DMS153 treated with DMSO at 0.1 percent for 48 hours (cell line): ENCODE results near the gene GNB2.
"Not testable (repeated sequence)": the region's sequence is repeated elsewhere in the genome, so short reads cannot be mapped to it uniquely, and the experiment has no call there.

Experiments used
- DNase-seq: peaks from one replicate; lab custom pipeline; 2025; ENCODE audit not compliant: unreplicated experiment; lab: John Stamatoyannopoulos, UW

The GNB2 gene

DNA sequence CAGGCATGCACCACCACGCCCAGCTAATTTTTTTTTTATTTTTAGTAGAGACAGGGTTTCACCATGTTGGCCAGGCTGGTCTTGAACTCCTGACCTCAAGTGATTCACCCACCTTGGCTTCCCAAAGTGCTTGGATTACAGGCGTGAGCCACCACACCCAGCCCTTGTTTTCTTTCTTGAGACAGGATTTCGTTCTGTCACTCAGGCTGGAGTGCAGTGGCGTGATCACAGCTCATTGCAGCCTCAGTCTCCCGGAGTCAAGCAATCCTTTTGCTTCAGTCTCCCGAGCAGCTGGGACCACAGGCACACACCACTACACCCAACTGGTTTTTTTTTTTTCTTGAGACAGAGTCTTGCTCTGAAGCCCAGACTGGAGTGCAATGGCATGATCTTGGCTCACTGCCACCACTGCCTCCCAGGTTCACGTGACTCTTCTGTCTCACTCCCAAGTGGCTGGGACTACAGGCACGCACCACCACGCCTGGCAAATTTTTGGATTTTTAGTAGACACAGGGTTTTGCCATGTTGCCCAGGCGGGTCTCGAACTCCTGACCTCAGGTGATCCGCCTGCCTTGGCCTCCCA, 11.3 kb upstream of the GNB2 start:
- not testable (repeated sequence) for DNase-seq

- no peak for DNase-seq
Observed at GRCh38 chr7:100665168-100665726, 8.3 kb upstream of the GNB2 start.

- DNase-seq: no peak
Observed at GRCh38 chr7:100667331-100668068, 6.0 kb upstream of the GNB2 start.

GRCh38 chr7:100668069-100668449, 5.5 kb upstream of the GNB2 start:
- no peak for DNase-seq

- DNase-seq: not testable (repeated sequence)
Observed at GRCh38 chr7:100669106-100669505, 4.4 kb upstream of the GNB2 start.

GRCh38 chr7:100670074-100670473, 3.5 kb upstream of the GNB2 start:
- no peak for DNase-seq

- DNase-seq: no peak
Observed at GRCh38 chr7:100671353-100672327, 1.9 kb upstream of the GNB2 start.

- DNase-seq: no peak
Observed at GRCh38 chr7:100673942-100674410, 436 bp downstream of the GNB2 start.

DNA sequence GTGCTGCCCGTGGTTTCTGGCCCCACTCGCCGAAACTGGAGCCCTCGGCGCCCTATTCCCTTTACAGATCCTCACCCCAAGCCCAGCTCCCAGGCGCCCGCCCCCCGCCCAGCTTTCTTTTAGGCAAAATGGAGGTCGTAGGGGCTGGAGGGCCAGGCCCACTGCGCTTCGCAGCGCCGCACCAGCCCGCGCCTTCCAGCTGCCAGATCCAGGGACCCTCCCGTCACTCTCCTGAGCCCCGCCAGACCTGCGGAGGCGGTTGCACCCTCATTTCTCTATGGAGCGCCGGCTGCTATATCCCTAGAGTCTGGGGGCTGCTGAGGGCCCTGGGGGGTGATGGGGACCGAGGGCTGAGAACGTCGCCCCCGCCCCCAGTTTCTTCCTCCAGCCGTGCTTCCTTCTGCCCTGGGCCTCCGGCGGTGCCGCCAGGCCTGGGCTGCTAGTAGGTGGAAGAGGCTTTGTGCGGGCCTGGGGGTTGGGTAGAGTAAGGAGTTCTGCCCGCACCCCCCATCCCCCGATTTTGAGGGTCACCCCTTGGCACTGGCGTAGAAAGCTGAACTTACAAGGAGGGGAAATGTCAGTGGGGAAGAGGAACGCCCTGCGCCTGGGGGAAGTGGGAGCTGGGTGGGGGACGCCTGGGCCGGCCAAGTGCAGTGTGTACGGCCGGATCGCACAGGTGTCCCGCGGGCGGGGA, 1.0 kb downstream of the GNB2 start:
- DNase-seq: no peak

- no peak for DNase-seq
Observed at GRCh38 chr7:100675105-100675451, 1.5 kb downstream of the GNB2 start.

- DNase-seq: no peak
Observed at GRCh38 chr7:100675581-100676350, 2.2 kb downstream of the GNB2 start.

- DNase-seq: no peak
Observed at GRCh38 chr7:100676501-100677306, 3.2 kb downstream of the GNB2 start.

GRCh38 chr7:100677308-100678267, 4.0 kb downstream of the GNB2 start:
- DNase-seq: no peak

GRCh38 chr7:100678291-100678984, 4.9 kb downstream of the GNB2 start:
- DNase-seq: no peak

- DNase-seq: no peak
Observed at GRCh38 chr7:100679129-100679926, 5.8 kb downstream of the GNB2 start.

GRCh38 chr7:100679927-100680575, 6.5 kb downstream of the GNB2 start:
- no peak for DNase-seq
